WTC11 (cell line): ENCODE data around the gene UPK3A. TPM values are rescaled to one million over a fixed set of nuclear protein-coding genes. Genes with fewer than 3 reads are reported as not detected.

Experiments used
- ATAC-seq: fragments of 200-7000 bp; cut with Tn5 transposase; 2 replicates; pipeline ENCODE4 v1.10.0; 2021; ENCODE audit warnings: mild to moderate bottlenecking, moderate library complexity
- CTCF ChIA-PET: fragments of 300-600 bp; sonication (Branson Sonifier 250); formaldehyde crosslinking; loops from one replicate; lab custom pipeline; 2021; ENCODE audit warnings: antibody characterized with exemption; lab: Charles Lee
- POLR2A ChIA-PET: fragments of 350-600 bp; sonication (Branson Sonifier 250); formaldehyde crosslinking; loops from one replicate; lab custom pipeline; 2021; ENCODE audit warnings: antibody characterized with exemption; lab: Charles Lee
- DNase-seq: peaks from one replicate; pipeline ENCODE4 v3.0.0; 2021; ENCODE audit warnings: low spot score
- H3K27ac Mint-ChIP-seq: 2 replicates; pipeline ENCODE4 v1.8.0; 2021; ENCODE audit warnings: mixed read lengths
- H3K27me3 Mint-ChIP-seq: 2 replicates; pipeline ENCODE4 v1.8.0; 2021; ENCODE audit warnings: low read depth, mild to moderate bottlenecking, moderate library complexity, mixed read lengths
- H3K36me3 Mint-ChIP-seq: 2 replicates; pipeline ENCODE4 v1.8.0; 2021; ENCODE audit warnings: mixed read lengths
- H3K4me1 Mint-ChIP-seq: 2 replicates; pipeline ENCODE4 v1.8.0; 2022; ENCODE audit warnings: mixed read lengths
- H3K4me3 Mint-ChIP-seq: 2 replicates; pipeline ENCODE4 v1.8.0; 2021; ENCODE audit warnings: mild to moderate bottlenecking, moderate library complexity, mixed read lengths
- H3K9me3 Mint-ChIP-seq: 2 replicates; pipeline ENCODE4 v1.8.0; 2021; ENCODE audit warnings: mixed read lengths
- AR ChIP-seq: fragments of 250-450 bp; sonication (Bioruptor Pico); IDR thresholded peaks from 2 replicates; pipeline ENCODE4 v1.9.0; 2021; ENCODE audit warnings: mild to moderate bottlenecking
- ARID4B ChIP-seq: sonication (generic); formaldehyde crosslinking; IDR thresholded peaks from 2 replicates; pipeline ENCODE4 v1.8.0; 2023; ENCODE audit warnings: missing genetic modification reagents, mild to moderate bottlenecking, borderline replicate concordance
- ATF1 ChIP-seq: sonication (generic); formaldehyde crosslinking; IDR thresholded peaks from 2 replicates; pipeline ENCODE4 v1.8.1; 2023; ENCODE audit warnings: mild to moderate bottlenecking, moderate library complexity, missing genetic modification reagents
- CREB1 ChIP-seq: sonication (generic); formaldehyde crosslinking; IDR thresholded peaks from 2 replicates; pipeline ENCODE4 v1.8.0; 2023; ENCODE audit warnings: mild to moderate bottlenecking, missing genetic modification reagents
- ELF4 ChIP-seq: sonication (generic); formaldehyde crosslinking; IDR thresholded peaks from 2 replicates; pipeline ENCODE4 v1.8.1; 2022; ENCODE audit warnings: low read depth, mild to moderate bottlenecking, moderate library complexity, missing genetic modification reagents
- ERG ChIP-seq: fragments of 250-450 bp; sonication (Bioruptor Pico); IDR thresholded peaks from 2 replicates; pipeline ENCODE4 v1.8.0; 2021; ENCODE audit warnings: mild to moderate bottlenecking
- FOXK1 ChIP-seq: sonication (generic); formaldehyde crosslinking; IDR thresholded peaks from 2 replicates; pipeline ENCODE4 v1.8.0; 2022; ENCODE audit warnings: mild to moderate bottlenecking, moderate library complexity, missing genetic modification reagents
- GTF2I ChIP-seq: fragments of 250-450 bp; sonication (Bioruptor Pico); conservative IDR thresholded peaks from 2 replicates; pipeline ENCODE4 v1.4.0; 2021; ENCODE audit warnings: mild to moderate bottlenecking
- HMGA2 ChIP-seq: fragments of 250-450 bp; sonication (Bioruptor Pico); IDR thresholded peaks from 2 replicates; pipeline ENCODE4 v1.4.0; 2021; ENCODE audit warnings: mild to moderate bottlenecking, moderate library complexity
- IRF2 ChIP-seq: sonication (generic); formaldehyde crosslinking; IDR thresholded peaks from 2 replicates; pipeline ENCODE4 v1.8.0; 2022; ENCODE audit warnings: low read depth, missing genetic modification reagents, borderline replicate concordance
- JAZF1 ChIP-seq: fragments of 250-450 bp; sonication (Bioruptor Pico); IDR thresholded peaks from 2 replicates; pipeline ENCODE4 v1.9.0; 2021; ENCODE audit warnings: moderate library complexity, mild to moderate bottlenecking, inconsistent platforms
- OVOL2 ChIP-seq: fragments of 250-450 bp; sonication (Bioruptor Pico); IDR thresholded peaks from 2 replicates; pipeline ENCODE4 v1.9.0; 2021; ENCODE audit warnings: mild to moderate bottlenecking, borderline replicate concordance
- PRDM15 ChIP-seq: sonication (generic); formaldehyde crosslinking; IDR thresholded peaks from 2 replicates; pipeline ENCODE4 v1.8.0; 2022; ENCODE audit warnings: missing genetic modification reagents
- PRRX2 ChIP-seq: fragments of 250-450 bp; sonication (Bioruptor Pico); IDR thresholded peaks from 2 replicates; pipeline ENCODE4 v1.8.0; 2021; ENCODE audit warnings: mild to moderate bottlenecking
- RELA ChIP-seq: sonication (generic); formaldehyde crosslinking; IDR thresholded peaks from 2 replicates; pipeline ENCODE4 v1.8.1; 2022; ENCODE audit warnings: missing genetic modification reagents, mild to moderate bottlenecking, borderline replicate concordance
- USF2 ChIP-seq: sonication (generic); formaldehyde crosslinking; IDR thresholded peaks from 2 replicates; pipeline ENCODE4 v1.8.1; 2023; ENCODE audit warnings: mild to moderate bottlenecking, missing genetic modification reagents, moderate library complexity
- ZNF121 ChIP-seq: sonication (generic); formaldehyde crosslinking; IDR thresholded peaks from 2 replicates; pipeline ENCODE4 v1.8.0; 2023; ENCODE audit warnings: missing genetic modification reagents
- ZNF138 ChIP-seq: sonication (generic); formaldehyde crosslinking; conservative IDR thresholded peaks from 2 replicates; pipeline ENCODE4 v1.8.1; 2022; ENCODE audit warnings: mild to moderate bottlenecking, moderate library complexity, missing genetic modification reagents
- ZNF232 ChIP-seq: sonication (generic); formaldehyde crosslinking; IDR thresholded peaks from 2 replicates; pipeline ENCODE4 v1.8.0; 2022; ENCODE audit warnings: mild to moderate bottlenecking, missing genetic modification reagents
- total RNA-seq: library from RNA; stranded (reverse); gene quantifications from 3 replicates; pipeline ENCODE4 v1.2.3, GENCODE V29; 2021
- TF ChIP-seq, protein P1 (sequence below): sonication (generic); formaldehyde crosslinking; IDR thresholded peaks from 2 replicates; pipeline ENCODE4 v1.8.0; 2022; ENCODE audit warnings: mild to moderate bottlenecking, missing genetic modification reagents
- TF ChIP-seq, protein P2 (sequence below): fragments of 250-450 bp; sonication (Bioruptor Pico); IDR thresholded peaks from 2 replicates; pipeline ENCODE4 v1.9.0; 2021; ENCODE audit warnings: mild to moderate bottlenecking
- TF ChIP-seq, protein P3 (sequence below): fragments of 250-450 bp; sonication (Bioruptor Pico); IDR thresholded peaks from 2 replicates; pipeline ENCODE4 v2.1.2; 2022; ENCODE audit warnings: mild to moderate bottlenecking, moderate library complexity

UPK3A gene
- total RNA-seq, 1 experiment from 2014 or later: 0.37 TPM

DNA sequence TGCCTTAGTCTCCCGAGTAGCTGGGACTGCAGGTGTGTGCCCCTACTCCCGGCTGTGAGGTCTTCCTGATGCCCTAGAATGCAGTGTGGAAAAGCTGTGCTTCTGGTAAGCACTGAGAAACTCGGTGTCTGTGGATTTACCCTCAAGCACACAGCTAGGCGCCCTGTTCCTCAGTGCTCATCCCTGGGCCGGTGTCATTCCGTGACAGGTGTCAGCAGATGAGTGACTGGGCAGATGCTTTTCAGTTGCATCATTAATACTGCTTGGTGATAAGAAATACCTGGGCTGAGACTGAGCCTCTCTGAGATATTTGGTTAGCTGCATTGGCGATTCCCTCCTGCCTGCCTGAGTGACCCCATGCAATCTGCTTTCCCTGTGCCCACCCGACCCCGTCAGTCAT lies 46.7 kb downstream of the UPK3A start:
- POLR2A ChIA-PET: no interaction called here
- CTCF ChIA-PET: interaction anchor here (0.6 kb wide), 1 partner anchor 785 kb away, joined by 3 read pairs; no protein-coding TSS in a partner anchor
- no peaks in the 10 kb centered on the region for H3K9me3 Mint-ChIP-seq
- TF ChIP-seq ZNF232 (CRISPR knock-in tag) (no peak), HMGA2 (no peak), IRF2 (no peak), AR (CRISPR knock-in tag) (no peak), FOXK1 (no peak), ZNF121 (CRISPR knock-in tag) (no peak), OVOL2 (no peak), PRRX2 (CRISPR knock-in tag) (no peak), ARID4B (no peak), USF2 (CRISPR knock-in tag) (no peak)
- TF ChIP-seq, protein P1, sequence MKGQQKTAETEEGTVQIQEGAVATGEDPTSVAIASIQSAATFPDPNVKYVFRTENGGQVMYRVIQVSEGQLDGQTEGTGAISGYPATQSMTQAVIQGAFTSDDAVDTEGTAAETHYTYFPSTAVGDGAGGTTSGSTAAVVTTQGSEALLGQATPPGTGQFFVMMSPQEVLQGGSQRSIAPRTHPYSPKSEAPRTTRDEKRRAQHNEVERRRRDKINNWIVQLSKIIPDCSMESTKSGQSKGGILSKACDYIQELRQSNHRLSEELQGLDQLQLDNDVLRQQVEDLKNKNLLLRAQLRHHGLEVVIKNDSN (CRISPR knock-in tag): no peak
- TF ChIP-seq, protein P2, sequence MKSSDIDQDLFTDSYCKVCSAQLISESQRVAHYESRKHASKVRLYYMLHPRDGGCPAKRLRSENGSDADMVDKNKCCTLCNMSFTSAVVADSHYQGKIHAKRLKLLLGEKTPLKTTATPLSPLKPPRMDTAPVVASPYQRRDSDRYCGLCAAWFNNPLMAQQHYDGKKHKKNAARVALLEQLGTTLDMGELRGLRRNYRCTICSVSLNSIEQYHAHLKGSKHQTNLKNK: no peak
- DNase-seq: no peak
- H3K27me3 Mint-ChIP-seq: no peaks in the 10 kb centered on the region
- no peak for ATAC-seq
- no peak overlapping the region for H3K27ac Mint-ChIP-seq
- H3K4me1 Mint-ChIP-seq: no peaks in the 10 kb centered on the region
- H3K36me3 Mint-ChIP-seq: peaks cover 36% of the 10 kb centered on the region
- no peak overlapping the region for H3K4me3 Mint-ChIP-seq

GRCh38 chr22:45332001-45332400 lies 47.3 kb downstream of the UPK3A start:
- no peaks in the 10 kb centered on the region for H3K9me3 Mint-ChIP-seq
- no peak overlapping the region for H3K27ac Mint-ChIP-seq
- ATAC-seq (no peak), DNase-seq (no peak)
- H3K27me3 Mint-ChIP-seq: no peaks in the 10 kb centered on the region
- no peaks in the 10 kb centered on the region for H3K4me1 Mint-ChIP-seq
- ChIA-PET CTCF (interaction anchor here (0.6 kb wide), 1 partner anchor 785 kb away, joined by 3 read pairs; no protein-coding TSS in a partner anchor), POLR2A (no interaction called here)
- H3K4me3 Mint-ChIP-seq: no peak overlapping the region
- peaks cover 36% of the 10 kb centered on the region for H3K36me3 Mint-ChIP-seq
- TF ChIP-seq ELF4 (CRISPR knock-in tag): no peak
- no peak for TF ChIP-seq CREB1
- no peak for TF ChIP-seq GTF2I
- TF ChIP-seq JAZF1 (CRISPR knock-in tag): no peak
- no peak for TF ChIP-seq ZNF138 (CRISPR knock-in tag)
- TF ChIP-seq ERG (CRISPR knock-in tag): no peak
- TF ChIP-seq RELA (CRISPR knock-in tag): no peak
- TF ChIP-seq, protein P3, sequence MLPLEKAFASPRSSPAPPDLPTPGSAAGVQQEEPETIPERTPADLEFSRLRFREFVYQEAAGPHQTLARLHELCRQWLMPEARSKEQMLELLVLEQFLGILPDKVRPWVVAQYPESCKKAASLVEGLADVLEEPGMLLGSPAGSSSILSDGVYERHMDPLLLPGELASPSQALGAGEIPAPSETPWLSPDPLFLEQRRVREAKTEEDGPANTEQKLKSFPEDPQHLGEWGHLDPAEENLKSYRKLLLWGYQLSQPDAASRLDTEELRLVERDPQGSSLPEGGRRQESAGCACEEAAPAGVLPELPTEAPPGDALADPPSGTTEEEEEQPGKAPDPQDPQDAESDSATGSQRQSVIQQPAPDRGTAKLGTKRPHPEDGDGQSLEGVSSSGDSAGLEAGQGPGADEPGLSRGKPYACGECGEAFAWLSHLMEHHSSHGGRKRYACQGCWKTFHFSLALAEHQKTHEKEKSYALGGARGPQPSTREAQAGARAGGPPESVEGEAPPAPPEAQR (CRISPR knock-in tag): no peak
- TF ChIP-seq ATF1: no peak
- TF ChIP-seq PRDM15: no peak
